UCSD-AML1 (cell line): ENCODE results near the gene IFT20.
A peak's percentile ranks its signal among the peaks of the same experiment; 100 is the strongest.

Experiments
- DNase-seq: peaks from one replicate; lab custom pipeline; 2025; ENCODE audit not compliant: unreplicated experiment; lab: John Stamatoyannopoulos, UW

The IFT20 gene, protein sequence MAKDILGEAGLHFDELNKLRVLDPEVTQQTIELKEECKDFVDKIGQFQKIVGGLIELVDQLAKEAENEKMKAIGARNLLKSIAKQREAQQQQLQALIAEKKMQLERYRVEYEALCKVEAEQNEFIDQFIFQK

DNA sequence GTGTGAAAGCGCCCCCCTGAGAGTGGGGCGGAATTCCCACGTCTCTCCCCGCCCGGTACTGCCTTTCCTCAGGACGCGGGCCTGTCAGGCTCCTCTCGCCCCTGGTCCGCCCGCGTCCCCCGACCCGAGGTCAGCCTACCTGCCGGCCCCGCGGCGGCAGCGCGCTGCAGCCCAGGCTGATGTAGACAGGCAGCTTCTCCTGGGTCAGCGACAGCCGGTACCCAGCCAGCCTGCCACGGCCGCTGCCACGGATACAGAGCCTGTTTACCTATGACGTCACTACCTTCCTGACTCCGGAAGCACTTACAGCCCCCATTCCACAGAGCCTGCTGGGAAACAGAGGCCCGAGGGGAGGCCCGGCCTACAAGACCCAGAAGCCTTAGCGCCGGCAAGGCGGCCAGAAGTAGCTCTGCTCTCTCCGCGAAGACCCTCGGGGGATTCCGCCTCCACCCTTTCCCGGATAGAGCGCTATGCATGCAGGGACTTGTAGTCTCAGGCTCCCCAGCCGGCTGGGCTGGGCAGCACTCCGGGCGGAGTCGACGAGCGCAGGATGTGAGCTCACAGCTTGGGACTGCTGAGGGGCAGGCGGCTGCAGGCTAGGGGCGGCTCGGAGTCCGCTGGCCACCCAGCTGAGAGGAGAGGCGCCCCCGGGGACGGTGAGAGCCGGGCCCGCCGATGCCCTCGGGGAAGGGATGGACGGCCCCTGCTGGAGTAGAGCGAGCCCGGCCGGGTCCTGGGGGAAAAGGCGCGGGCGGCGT lies at the start of gene IFT20, which contains the start of gene TNFAIP1:
Gene IFT20, minus strand, starts transcription at position 272 of the 758 bp plus-strand sequence. CDS start 3,487 bp downstream, outside the sequence.
Gene TNFAIP1, plus strand, starts transcription at position 561 of the 758 bp plus-strand sequence. CDS start 3,761 bp downstream, outside the sequence.
- peak; percentile 99 for DNase-seq

DNA sequence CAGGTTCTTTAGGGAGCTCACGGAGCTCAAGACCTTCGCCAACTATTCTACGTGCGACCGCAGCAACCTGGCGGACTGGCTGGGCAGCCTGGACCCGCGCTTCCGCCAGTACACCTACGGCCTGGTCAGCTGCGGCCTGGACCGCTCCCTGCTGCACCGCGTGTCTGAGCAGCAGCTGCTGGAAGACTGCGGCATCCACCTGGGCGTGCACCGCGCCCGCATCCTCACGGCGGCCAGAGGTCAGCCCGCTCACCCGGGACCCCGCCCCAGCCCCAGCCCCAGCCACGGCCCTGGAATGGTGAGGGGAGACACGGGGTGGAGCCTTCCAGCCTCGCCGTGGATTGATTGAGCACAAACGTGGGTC lies 49.7 kb upstream of the IFT20 start:
- DNase-seq = no peak

DNA sequence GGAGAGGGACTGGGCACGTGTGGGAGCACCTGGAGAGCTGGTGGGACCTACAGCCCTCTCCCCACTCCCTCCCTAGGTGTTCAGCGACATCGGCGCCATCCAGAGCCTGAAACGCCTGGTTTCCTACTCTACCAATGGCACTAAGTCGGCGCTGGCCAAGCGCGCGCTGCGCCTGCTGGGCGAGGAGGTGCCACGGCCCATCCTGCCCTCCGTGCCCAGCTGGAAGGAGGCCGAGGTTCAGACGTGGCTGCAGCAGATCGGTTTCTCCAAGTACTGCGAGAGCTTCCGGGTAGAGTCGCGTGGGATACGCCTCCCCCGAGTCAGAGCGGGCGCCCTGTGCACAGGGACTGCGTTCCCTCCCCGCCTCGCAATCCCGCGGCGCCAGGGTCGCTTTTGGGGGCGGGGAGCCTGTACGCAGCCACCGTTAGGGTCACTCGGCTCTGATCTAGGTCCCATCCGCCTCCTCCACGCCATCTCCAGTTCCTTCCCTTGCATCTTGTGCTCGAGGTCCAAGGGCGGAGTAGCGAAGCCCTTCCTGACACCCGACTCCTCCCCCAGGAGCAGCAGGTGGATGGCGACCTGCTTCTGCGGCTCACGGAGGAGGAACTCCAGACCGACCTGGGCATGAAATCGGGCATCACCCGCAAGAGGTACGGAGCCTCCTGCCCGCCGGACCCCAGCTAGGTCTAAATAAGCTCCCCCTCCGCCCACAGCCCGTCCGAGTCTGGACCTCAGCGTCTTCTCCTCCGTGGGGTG lies 49.2 kb upstream of the IFT20 start:
- DNase-seq = no peak

DNA sequence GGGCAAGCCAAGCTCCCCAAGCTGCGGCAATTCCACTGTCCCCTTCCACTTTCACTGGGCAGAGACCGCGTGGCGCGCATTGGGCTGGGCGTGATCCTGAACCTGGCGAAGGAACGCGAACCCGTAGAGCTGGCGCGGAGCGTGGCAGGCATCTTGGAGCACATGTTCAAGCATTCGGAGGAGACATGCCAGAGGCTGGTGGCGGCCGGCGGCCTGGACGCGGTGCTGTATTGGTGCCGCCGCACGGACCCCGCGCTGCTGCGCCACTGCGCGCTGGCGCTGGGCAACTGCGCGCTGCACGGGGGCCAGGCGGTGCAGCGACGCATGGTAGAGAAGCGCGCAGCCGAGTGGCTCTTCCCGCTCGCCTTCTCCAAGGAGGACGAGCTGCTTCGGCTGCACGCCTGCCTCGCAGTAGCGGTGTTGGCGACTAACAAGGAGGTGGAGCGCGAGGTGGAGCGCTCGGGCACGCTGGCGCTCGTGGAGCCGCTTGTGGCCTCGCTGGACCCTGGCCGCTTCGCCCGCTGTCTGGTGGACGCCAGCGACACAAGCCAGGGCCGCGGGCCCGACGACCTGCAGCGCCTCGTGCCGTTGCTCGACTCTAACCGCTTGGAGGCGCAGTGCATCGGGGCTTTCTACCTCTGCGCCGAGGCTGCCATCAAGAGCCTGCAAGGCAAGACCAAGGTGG lies 46.0 kb upstream of the IFT20 start:
- DNase-seq = no peak

DNA sequence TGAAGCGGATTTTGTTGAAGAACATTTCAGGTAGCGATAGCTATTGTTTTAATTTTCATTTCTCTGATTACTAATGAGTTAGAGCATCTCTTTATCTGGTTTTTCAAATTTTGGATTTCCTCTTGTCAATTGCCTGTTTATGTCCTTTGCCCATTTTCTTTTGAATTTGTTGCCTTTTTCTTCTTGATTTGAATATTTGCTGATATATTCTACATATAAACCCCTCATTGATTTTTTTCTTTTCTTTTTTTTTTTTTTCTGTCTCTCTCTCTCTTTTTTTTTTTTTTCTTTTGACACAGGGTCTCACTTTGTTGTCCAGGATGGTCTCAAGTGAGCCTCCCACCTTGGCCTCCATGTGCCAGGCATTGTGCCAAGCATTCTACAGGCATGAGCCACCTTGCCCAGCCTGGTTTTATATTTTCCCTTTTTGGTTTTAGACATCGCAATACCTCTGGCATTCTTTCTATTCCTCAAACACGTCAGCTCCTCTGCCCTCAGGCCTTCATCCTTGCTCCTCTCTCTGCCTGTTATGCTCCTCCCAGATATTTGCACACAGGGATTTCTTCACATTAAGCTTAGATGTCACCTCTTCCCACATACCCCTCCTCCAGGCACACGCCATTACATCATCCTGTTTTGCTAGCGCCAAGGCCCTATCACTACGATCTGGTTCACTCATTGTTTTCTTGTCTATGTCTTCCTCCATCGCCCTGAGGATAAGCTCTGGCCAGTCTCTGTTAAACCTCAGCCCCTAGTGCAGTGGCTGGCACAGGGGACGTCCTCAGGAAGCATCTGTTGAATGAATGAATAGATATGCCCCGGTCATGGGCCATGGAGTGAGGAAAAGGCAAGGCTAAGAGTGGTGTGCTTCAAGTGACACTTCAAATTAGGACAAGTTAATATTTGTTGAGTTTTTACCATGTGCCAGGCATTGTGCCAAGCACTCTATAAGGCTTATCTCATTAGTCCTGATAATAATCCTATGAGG lies 44.8 kb upstream of the IFT20 start:
- peak; percentile 32 for DNase-seq

DNA sequence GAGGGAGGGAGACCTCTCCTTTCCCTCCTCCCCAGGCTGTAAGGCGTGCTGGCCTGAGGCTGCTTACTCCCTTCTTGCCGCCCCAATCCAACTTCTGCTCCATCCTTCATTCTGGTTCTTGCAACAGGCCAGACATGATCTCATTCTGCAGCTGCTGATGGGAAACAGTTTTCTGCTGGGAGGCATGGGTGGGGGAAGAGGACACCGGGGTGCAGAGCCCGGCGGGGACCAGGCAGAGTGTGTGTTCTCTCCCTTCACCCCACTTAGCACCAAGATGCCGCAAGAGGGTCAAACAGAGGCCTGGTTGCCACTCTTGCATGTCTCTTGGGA lies 37.6 kb upstream of the IFT20 start:
- no peak for DNase-seq

DNA sequence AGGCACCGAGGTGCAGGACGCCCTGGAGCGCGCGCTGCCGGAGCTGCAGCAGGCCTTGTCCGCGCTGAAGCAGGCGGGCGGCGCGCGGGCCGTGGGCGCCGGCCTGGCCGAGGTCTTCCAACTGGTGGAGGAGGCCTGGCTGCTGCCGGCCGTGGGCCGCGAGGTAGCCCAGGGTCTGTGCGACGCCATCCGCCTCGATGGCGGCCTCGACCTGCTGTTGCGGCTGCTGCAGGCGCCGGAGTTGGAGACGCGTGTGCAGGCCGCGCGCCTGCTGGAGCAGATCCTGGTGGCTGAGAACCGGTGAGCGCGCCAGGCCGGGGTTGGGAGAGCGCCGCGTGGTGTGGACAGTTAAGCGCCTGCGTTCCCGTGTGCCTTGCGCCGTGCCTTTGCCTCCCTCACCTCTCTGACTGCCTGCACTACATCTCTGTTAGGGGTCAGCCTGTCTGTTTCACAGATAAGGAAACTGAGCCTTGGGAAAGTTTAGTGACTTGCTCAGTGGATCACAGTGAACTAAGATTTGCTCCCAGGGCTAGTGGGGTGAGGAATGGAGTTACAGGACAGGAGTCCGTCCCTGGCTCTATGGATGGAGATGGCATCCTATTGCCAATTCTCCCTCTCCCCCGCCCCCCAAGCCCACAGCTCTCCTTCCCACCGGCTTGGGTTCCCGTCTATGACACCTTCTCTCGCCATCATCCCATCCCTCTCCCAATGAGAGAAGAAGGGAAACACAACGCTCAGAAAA lies 37.1 kb upstream of the IFT20 start:
- no peak for DNase-seq

DNA sequence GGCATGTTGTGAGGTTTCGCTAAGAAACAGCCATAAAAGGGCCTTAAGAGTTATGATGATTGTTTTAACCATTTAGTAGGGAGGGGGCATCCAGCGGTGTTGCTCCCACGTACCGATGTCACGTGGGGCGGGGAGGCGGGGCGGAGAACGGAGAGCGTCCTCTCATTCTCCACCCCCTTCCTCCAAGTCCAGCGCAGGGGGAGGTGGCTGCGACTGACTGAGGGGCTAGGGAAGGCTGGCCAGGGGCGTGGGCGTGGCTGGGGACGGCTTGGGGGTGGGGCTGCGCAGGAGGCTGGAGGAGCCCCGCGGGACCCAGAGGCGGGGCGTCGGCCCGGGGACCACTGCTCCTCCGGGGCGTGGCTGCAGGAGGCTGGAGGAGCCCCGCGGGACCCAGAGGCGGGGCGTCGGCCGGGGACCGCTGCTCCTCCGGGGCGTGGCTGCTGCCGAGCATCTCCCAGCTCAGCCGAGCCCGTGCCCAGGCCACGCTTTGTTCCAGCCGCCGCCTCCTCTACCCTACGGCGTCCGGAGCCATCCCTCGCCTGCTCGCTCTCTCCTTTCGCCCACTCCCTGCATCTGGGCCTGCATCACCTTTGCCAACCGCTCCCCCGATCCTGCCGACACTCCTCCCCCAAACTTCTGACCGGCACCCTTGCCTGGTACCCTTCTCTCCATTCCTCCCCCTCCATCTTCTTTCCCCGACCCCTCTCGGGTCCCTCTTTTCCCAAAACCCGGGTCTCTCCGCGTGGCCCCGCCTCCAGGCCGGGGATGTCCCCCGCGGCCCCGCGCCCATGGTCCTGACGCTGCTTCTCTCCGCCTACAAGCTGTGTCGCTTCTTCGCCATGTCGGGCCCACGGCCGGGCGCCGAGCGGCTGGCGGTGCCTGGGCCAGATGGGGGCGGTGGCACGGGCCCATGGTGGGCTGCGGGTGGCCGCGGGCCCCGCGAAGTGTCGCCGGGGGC lies 36.3 kb upstream of the IFT20 start, which contains the start of gene SARM1:
Gene SARM1, plus strand, starts transcription at position 450 of the 958 bp plus-strand sequence. Its CDS starts 339 bp downstream, at position 789.
- peak; percentile 77 for DNase-seq

DNA sequence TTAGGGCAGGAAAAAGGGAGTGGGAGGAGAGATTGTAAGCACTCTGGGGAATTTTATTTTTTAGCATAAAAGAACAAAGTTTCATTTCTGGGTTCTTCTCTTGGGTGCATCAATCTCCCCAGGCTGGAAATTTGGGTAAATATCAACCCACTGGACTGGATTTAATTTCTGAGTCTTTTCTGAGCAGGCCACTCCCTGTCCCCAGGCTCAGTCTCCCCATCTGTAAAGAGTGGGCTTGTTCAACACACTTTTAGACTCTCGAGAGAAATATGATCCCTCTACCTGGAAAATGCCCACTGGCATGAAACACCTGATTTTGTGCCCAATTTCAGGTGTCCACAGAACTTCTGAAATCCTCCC lies 35.5 kb upstream of the IFT20 start:
- no peak for DNase-seq

DNA sequence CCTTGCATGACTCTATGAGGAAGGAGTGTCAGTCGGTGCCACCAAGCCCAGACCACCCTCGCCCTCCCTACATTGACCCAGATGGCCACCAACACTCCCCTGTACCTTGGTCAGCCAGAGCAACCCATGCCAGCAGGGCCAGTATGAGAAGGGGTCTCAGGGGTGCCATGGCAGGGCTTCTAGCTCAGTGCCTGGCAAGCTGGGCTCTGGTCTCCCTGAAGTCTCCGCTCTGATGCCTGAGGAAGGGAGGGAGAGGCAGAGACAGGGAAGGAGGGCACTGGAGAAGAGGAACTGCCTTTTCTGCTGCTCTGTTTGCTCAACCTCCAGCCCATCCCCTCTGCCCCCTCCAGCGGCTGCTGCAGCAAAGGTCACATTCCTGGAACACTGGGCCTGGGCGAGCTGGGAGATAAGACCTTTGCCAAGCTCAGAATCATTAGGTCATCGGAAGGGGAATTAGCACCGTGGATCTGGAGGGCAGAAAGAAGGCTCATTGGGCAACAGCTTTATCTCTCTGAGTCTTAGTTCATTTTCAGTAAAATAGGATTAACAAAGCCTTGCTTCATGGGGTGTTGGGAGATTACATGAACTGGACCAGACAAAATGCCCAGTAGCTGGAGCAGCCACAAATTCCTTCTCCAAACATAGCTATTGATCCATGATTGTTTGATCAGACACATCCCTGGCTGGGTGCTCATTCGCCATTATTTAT lies 34.9 kb upstream of the IFT20 start, which contains the start of gene VTN:
Gene VTN, minus strand, starts transcription at position 273 of the 709 bp plus-strand sequence. Its CDS starts 104 bp downstream, at position 169.
- peak; percentile 29 for DNase-seq

DNA sequence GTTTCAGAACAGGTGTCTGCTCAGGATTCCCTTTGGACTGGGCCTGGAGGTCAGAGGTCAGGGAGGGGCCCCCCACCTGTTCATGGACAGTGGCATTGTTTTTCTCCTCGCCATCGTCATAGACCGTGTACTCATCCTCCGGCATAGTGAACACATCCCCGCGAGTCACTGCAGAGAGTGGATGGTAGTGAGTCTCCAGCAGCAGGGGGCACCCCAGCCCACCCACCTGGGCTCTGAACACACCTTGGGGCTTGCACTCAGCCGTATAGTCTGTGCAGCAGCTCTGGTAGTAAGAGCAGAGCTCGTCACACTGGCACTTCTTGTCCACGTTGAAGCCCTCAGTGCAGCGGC lies 34.4 kb upstream of the IFT20 start:
- no peak for DNase-seq

DNA sequence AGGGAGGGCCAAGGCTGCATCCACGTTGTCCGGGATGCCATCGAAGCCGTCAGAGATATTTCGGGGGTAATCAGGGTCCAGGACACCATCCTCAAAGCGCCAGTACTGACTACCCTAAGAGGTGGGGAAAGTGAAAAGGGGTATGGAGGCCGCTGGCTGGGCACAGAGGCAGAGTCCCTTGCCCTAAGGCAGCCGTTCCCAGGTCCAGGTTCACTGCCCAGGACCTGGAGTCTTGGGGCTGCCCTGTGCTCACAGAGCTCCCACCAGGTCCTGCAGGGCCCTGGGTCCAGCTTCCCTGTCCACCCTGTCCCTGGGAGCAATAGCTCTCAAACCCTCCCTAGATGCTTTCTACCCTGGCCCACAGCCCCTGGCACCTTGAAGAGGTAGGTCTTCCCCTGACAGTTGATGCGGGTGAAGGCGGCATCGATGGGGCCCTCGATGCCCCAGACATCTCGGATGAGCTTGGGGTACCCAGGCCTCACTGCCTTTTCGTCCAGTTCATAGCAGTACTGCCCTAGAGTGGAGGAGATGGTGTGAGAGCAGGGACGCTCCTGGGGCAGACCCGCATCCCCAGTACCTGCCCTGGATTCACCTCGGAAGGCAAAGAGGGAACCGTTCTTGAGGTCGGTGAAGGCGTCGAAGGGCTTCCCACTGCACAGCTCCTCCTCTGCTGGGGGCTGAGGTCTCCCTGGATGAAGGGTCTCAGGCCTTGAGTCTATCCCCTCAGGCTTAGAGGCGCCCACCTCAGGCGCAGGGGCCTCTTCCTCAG lies 33.8 kb upstream of the IFT20 start:
- DNase-seq = no peak

DNA sequence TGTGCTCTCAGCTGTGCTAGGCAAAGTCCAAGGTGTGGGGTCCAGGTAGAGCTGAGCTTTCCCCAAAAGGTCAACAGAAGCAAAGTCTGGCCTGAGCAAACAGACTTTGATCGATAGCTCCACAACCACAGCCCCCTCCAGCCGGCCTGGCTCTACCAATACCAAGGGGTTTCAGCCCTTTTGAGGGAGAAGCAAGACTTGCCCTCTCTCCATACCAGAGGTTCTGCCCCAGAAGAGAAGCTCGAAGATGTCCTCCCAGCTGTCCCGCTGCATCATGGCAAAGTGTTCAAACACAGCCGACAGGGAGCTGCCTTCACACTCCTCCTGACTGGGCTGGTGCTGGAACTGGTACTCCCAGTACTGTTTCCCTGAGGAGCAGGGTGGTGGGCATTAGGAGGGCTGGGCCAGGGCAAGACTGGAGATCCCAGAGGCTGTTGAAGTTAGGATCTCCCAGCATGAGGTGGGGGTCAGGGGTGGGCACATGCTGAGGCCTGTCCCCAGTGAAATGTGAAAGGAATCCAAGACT lies 33.1 kb upstream of the IFT20 start:
- DNase-seq = no peak

DNA sequence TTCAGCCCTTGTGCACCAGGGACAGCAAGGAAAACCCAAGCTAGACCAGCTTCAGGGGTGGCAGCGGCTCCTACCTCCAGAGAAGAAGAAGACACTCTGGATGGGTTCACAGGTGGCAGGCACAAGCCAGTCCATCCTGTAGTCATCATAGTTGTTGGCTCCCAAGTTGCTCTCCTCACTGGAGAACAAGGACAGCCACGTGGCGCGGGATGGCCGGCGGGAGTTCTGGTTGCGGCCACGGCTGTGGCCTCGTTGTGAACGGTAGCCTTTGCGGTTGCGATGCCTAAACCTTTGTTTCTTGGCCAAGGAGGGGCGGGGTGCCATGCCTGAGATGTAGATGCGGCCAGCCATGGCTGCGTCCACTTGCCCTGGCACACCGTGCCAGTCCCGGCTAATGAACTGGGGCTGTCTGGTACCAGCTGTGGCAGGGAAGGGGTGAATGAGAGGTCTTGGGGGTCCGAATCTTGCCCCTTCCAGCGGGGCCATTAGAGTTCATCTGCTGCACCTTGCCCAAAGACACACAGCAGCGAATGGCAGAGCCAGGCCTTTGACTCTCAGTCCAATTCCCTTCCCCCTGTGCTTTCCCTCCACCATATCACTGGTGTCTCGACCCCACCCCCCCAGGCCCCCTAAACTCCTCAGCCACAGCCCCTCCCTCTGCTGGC lies 32.5 kb upstream of the IFT20 start:
- no peak for DNase-seq

DNA sequence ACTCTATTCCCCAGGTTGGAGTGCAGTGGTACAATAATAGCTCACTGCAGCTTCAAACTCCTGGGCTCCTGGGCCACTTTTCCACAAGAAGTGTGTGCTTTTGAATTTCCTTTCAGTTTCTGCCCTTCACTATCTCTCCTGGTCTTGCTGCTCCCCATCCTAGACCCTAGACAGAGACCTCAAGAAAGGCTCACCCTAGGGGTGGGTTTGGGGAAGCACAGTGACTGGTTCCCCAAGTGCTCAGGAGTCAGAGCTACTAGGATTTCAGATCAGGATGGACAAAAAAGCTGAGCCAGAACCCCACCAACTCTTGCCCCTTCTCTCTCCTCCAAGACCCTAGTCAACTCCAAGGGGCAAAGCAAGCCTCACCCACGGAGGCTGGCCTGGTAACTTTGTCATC lies 31.3 kb upstream of the IFT20 start:
- no peak for DNase-seq

DNA sequence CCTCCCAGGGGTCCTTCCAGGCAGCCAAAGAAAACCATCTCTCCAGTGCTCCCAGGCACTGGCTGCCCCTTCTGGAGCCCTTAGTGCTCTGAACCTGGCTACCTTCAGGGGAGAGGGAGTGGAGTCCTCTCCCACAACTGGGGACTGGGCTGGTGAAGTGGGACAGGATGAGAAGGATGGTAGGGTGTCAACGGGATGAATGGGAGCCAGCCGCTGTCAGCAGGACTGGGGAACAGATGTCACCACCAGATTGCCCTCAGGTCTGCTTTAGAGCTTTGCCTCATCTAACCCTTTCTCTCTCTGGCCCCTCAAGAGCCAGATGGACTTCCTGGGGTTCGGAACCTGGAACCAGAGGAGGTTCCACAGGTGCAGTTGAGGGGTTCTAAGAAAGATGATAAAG lies 30.2 kb upstream of the IFT20 start:
- DNase-seq = no peak
